ENCODE results near the gene GON7.
"Not testable (repeated sequence)": the region's sequence is repeated elsewhere in the genome, so short reads cannot be mapped to it uniquely, and the experiment has no call there.

Gene GON7

DNA sequence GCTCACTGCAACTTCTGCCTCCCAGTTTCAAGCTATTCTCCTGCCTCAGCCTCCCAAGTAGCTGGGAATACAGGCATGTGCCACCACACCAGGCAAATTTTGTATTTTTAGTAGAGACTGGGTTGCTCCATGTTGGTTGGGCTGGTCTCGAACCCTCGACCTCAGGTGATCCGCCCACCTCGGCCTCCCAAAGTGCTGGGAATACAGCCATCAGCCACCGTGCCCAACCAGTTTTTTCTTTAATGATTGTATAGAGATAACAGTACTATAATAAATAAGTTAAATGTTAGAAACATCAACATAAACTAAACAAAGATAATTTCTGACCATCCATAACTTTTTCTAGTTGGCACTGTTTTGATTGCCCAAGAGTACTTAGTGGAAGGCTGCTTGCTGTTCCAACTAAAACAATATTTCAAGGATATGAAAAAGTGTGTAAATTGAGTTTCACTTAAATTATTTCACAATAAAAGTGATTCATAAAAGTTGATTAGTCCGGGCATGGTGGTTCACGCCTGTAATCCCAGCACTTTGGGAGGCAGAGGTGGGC, 5.6 kb downstream of the GON7 start:
- H3K4me3 ChIP-seq: no peak overlapping the region
- H3K27ac ChIP-seq: no peak overlapping the region

DNA sequence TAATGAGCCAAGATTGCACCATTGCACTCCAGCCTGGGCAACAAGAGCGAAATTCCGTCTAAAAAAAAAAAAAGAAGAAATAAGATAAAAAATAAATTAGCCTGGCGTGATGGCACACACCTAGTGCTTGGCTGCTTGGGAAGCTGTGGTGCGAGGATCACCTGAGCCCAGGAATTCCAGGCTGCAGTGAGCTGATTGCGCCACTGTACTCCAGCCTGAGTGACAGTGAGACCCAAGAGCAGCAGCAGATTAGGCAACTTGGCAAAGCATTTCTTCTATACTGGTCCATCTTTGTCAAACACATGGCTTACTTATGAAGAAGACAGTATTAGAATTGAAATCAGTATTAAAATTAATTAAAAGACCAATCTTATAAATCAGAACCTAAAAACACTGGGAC, 6.3 kb downstream of the GON7 start:
- Histone ChIP-seq H3K27ac (no peak overlapping the region), H3K4me3 (no peak overlapping the region)

DNA sequence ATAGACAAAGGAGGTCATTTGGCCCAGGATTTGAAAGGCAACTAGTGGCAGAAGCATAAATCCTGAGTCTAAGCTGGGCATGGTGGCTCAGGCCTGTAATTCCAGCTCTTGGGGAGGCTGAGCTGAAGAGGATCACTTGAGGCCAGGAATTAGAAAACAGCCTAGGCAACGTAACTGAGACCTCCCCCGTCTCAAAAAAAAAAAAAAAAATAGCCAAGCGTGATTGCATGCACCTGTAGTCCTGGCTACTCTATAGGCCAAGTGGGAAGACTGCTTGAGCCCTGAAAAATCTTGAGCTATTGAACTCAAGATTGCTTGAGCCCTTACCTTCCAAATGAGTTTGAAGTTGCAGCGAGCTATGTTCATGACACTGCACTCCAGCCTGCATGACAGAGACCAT, 7.8 kb downstream of the GON7 start:
- H3K27ac ChIP-seq: no peak overlapping the region
- H3K4me3 ChIP-seq: no peak overlapping the region

DNA sequence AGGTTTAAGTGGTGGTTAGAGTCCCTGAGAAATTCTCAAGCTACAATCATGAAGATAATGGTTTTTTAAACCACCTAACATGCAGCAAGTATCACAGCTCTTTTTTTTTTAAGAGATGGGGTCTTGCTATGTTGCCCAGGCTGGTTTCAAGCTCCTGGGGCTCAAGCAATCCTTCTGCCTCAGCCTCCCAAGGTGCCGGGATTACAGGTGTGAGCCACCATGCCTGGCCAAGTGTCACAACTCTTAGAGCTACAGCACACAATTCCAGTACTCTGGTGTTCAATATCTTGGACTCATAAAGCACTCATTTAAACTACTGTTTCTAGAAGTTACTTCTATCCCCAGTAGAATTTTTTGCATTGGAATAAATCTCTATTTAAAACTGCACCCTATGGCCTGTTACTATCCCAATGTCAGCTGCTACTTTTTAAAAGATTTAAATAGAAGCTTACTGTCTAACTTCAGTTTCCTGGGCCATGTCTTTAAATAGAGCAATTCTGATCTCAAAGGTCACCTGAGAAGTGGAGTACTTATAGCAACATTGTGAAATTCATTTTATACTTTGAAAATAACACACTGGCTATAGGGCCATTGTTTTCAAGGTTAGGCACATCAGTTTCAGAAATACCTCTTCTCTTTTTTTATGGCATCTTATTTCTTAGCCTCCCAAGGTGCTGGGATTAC, 11.4 kb downstream of the GON7 start:
- Histone ChIP-seq H3K27ac (no peak overlapping the region), H3K4me3 (no peak overlapping the region)

DNA sequence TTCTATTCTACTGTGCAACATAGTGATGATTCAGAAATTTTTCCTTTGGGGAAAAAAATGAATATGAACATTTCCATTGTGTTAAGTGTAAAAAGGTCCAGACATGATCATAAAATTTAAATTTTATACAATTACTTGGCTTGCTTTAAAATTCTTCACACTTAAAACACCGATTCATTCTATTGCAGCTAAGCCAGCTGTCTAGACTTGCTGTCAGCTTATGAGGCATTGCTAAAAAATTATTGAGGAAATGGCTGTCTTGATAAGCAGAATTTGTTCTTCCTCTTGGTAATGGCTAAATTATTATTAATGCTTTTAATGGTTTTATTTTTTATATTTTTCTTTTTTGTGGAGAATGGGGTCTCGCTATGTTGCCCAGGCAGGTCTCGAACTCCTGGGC, 19.9 kb downstream of the GON7 start:
- Histone ChIP-seq H3K4me3 (no peak overlapping the region), H3K27ac (peak overlapping the region in 2 of 21 experiments; percentile 87 to 91)

DNA sequence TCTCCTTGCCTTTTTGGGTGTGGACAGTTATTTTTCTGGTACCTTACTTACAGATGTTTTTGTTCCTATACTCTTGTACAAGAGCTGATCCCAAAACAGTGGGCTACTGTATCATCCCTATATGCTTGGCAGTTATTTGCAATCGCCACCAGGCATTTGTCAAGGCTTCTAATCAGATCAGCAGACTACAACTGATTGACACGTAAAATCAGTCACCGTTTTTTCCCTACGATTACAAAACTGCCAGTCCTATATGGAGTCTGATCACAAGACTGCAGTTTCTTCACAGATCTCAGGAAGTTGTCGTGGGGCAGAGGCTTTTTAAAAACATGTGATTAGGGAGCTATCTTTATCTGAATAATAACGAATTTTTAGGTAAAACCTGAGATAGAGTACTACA, 20.4 kb downstream of the GON7 start:
- Histone ChIP-seq H3K27ac (peak overlapping the region in 5 of 21 experiments; percentile 87 to 96 (median 94)), H3K4me3 (peak overlapping the region in 1 of 7 experiments; percentile 1)

DNA sequence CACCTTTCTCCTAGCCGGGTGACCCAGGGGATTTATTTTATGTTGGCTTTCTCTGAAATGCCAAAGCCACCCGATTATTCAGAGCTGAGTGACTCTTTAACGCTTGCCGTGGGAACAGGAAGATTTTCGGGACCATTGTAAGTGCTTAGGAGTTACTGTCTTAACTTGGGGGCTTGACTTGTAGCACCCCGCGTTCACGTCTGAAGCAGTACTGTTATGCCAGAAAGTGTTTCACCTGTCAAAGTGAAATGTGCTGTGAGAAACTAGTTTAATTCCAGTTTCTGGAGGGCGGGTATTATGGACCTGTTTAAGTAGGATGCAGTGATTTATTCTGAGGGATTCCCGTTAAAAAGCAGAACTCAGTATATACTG, 21.5 kb downstream of the GON7 start:
- H3K4me3 ChIP-seq: peak overlapping the region; percentile 59 to 99 (median 98)
- peak overlapping the region; percentile 79 to 97 (median 90) for H3K27ac ChIP-seq

DNA sequence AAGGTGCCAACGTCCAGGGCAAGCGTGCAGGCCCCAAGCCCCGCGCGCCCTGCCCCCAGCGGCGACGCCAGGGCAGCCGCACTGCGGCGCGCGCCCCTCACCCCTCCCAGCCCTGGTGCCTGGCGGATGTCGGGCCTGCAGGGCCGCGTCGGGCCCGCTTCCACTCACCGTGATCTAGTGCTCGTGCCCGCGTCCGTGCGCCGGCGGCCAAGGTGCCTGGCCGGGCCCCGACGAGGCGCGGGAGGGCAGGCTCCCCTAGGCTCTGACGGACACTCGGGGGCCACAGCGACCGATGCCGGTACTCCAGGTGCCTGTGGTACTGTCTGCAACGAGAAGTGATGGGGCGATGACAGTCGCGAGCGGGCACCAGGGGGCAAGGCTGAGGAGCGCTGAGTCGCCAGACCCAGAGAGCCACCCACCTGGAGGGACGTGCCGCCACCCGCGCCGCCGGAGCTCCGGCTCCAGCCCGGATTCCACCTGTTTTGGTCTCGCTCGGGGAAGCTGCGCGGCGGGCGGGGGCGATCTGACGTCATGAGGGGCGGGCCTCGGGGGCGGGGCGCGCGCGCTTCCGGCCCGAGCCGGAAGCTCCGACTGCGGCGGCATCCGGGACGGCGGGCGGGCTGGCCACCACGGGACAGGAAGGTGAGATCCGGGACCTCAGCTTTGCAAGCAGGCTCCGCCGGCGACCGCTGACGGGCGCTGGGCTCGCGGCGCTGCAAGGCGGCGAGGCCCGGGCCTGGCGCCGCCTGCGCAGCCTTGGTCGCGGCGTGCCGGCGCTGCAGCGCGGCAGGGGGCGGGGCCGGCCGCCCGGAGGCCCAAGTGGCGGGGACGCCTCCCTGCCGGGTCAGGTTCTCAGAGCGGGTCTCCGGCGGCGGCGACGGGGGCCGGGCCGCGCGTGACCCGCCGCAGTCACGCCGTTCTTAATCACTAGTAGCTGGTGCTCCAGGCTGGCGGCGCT, 22.2 kb downstream of the GON7 start, which contains the start of the genes LYSET and MOAP1:
TSS of gene LYSET (plus strand) at position 927 of the 958 bp plus-strand sequence. CDS start 89 bp downstream, outside the sequence.
TSS of gene MOAP1 (minus strand) at position 507 of the 958 bp plus-strand sequence. CDS start 655 bp downstream, outside the sequence.
- peak within 1 kb of the TSS; percentile 59 to 99 (median 98) for H3K4me3 ChIP-seq
- H3K27ac ChIP-seq: peak within 1 kb of the TSS; percentile 79 to 97 (median 90)

DNA sequence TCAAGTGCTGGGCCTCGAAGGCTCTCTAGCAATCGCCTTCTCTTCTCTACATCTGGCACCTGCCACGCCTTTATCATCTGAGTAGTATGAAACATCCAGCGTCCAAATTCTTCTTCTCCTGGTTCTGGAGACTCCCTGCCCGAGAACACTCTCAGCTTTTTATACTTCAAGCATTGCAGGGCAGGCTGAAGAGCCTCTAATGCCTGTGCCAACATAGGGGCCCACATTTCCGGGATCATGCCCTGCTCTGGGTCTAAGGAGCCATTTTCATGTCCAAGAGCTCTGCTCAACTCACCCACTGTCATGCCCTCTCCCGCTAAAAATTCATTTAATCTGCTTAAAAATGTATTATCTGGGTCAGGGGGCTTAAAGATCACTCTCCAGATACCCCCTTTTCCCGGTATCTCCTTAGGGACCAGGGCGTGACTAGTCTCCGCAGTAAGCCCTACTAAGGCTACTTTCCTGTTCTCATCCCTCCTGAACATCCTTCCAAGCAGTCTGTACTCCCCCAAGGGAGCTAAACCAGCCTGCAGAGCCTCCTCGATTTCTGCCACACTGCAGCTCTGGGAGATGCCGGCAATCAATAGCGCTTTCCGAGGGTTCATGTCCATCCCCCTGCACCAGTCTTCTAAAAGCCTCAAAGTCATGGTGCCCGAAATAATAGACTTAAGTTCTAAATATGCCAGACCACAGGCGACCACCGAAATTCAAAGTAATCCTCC, 23.1 kb downstream of the GON7 start:
- H3K27ac ChIP-seq: peak overlapping the region in 19 of 21 experiments; percentile 79 to 97 (median 91)

DNA sequence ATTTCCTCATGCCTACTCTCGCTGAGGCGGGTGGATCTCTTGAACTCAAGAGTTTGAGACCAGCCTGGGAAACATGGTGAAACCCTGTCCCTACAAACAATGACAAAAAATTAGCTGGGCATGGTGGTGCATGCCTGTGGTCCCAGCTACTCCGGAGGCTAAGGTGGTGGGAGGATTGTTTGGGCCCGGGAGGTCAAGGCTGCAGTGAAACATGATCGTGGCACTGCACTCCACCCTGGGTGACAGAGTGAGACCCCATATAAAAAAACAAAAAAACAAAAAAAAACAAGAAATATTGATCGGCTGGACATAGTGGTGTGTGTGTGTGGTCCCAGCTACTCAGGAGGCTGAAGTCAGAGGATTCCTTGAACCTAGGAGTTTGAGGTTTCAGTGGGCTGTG, 31.4 kb downstream of the GON7 start:
- Histone ChIP-seq H3K27ac (no peak overlapping the region), H3K4me3 (no peak overlapping the region)

More for the DNA sequence above, 23.1 kb downstream of the GON7 start:
- H3K4me3 ChIP-seq: peak overlapping the region; percentile 59 to 99 (median 98)

DNA sequence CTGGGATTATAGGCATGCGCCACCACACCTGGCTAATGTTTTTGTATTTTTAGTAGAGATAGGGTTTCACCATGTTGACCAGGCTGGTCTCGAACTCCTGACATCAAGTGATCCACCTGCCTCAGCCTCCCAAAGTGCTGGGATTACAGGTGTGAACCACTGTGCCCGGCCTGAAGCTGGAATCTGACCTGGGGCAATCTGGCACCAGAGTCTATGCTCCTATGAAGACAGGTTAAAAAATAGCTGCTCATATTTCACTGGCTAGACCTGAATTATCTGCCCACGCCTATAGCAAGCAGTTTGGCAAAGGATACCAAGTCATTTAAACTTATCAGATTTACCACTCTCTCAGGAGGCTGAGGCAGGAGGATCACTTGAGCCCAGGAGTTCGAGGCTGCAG, 32.1 kb downstream of the GON7 start:
- not testable (repeated sequence) for H3K4me3 ChIP-seq

DNA sequence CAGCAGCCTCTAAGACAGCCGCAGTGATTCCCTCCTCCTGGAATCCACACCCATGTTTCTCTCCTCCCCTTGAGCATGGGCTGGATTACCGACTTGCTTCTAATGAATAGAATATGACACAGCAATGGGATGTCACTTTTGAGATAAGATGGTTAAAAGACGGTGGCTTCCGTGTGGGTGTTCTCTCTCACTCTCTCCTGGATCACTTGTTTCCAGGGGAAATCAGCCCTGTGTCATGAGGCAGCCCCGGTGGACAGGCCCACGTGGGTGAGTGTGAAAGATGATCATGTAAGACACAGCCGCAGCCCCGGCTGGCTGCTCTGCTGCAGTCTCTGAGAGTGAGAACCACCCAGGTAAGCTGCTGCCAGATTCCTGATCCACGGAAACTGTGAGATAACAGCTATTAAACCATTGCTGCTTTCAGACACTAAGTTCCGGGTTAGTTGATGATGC, 32.9 kb downstream of the GON7 start:
- Histone ChIP-seq H3K27ac (no peak overlapping the region), H3K4me3 (no peak overlapping the region)

More for the DNA sequence above, 32.1 kb downstream of the GON7 start:
- not testable (repeated sequence) for H3K27ac ChIP-seq

DNA sequence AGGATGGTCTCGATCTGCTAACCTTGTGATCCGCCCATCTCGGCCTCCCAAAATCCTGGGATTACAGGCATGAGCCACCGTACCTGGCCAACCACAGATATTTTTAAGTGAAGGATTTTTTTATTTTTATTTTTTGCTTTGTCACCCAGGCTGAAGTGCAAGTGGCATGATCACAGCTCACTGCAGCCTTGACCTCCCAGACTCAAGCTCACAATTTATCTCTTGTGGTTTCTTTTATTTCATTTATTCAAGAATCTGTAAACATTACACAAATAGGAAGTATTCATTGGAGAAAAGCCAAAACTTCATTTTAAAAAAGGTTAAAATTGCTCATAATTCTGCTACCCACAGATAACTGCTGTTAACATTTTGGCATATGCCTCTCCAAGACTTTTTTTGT, 35.5 kb downstream of the GON7 start:
- Histone ChIP-seq H3K27ac (no peak overlapping the region), H3K4me3 (no peak overlapping the region)

DNA sequence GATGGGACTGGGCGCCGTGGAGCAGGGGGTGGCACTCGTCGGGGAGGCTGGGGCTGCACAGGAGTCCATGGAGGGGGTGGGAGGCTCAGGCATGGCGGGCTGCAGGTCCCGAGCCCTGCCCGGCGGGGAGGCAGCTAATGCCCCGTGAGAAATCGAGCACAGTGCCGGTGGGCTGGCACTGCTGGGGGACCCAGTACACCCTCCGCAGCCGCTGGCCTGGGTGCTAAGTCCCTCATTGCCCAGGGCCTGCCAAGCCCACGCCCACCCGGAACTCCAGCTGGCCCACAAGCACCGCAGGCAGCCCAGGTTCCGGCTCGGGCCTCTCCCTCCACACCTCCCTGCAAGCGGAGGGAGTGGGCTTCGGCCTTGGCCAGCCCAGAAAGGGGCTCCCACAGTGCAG, 36.7 kb downstream of the GON7 start:
- H3K4me3 ChIP-seq, H3K27ac ChIP-seq: not testable (repeated sequence)

DNA sequence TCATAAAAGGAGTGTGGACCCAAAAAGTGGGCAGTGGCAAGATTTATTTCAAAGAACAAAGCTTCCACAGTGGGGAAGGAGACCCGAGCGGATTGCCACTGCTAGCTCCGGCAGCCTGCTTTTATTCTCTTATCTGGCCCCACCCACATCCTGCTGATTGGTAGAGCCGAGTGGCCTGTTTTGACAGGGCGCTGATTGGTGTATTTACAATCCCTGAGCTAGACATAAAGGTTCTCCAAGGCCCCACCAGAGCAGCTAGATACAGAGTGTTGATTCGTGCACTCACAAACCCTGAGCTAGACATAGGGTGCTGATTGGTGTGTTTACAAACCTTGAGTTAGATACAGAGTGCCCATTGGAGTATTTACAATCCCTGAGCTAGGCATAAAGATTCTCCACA, 37.2 kb downstream of the GON7 start:
- H3K4me3 ChIP-seq, H3K27ac ChIP-seq: not testable (repeated sequence)

DNA sequence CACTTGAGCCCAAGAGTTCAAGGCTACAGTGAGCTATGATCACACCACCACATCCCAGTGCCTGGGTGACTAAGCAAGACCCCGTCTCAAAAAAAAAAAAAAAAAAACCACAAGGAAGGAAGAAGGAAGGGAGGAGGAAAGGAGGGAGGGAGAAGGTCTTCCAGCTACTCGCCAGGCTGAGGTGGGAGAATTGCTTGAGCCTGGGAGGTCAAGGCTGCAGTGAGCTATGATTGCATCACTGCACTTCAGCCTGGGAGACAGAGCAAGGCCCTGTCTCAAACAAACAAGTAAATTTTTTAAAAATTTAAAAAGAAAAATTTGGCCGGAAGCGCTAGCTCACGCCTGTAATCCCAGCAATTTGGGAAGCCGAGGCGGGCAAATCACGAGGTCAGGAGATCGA, 38.3 kb downstream of the GON7 start:
- not testable (repeated sequence) for H3K4me3 ChIP-seq, H3K27ac ChIP-seq

DNA sequence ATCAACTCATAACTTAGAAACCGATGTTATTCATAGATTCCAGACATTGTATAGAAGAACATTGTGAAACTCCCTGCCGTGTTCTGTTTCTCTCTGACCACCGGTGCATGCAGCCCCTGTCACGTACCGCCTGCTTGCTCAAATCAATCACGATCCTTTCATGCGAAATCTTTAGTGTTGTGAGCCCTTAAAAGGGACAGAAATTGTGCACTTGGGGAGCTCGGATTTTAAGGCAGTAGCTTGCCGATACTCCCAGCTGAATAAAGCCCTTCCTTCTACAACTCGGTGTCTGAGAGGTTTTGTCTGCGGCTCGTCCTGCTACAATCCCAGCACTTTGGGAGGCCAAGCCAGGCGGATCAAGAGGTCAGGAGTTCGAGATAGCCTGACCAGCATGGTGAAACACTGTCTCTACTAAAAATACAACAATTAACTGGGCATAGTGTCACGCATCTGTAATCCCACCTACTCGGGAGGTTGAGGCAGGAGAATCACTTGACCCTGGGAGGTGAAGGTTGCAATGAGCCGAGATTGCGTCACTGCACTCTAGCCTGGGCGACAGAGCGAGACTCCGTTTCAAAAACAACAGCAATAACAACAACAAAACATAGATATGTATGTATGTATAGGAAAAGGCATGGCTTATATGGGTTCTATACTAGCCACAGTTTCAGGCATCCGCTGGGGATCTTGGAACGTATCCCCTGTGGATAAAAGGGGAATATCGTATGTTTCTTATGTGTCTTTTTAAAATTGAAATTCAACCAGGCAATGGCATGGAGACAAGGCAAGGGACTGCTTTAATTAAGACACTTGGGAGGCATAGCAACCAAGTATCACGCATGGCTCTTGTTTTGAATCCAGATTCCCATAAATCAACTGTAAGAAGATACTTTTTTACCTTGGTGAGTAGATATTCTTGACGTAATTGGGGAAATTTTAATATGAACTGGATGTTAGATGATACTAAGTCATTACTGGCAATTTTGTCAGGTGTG, 41.3 kb downstream of the GON7 start:
- not testable (repeated sequence) for H3K27ac ChIP-seq, H3K4me3 ChIP-seq

DNA sequence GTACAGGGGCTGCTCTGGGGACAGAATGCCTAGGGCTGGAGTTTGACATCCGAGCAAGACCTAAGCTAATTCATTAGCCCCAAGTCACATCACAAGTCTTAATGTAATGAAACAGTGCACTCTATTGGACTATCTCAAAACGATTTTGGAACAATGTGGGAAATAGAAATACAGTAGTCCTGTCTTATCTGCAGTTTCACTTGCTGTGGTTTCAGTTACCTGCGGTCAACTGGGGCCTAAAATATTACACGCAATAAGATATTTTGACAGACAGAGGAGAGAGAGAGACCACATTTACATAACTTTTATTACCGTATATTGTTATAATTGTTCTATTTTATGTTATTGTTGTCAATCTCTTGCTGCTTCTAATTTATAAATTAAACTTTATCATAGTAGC, 43.3 kb downstream of the GON7 start:
- no peak overlapping the region for H3K27ac ChIP-seq
- no peak overlapping the region for H3K4me3 ChIP-seq

Measured in skin epidermis (tissue), 12 donors.